Loucy (cell line): ENCODE measurements around the gene ANKS4B.

Experiments
- CTCF ChIP-seq: fragments of 200-600 bp; sonication (generic); conservative IDR thresholded peaks from 2 replicates; pipeline ENCODE4 v1.5.1; 2014; ENCODE audit warnings: mild to moderate bottlenecking, antibody characterized with exemption, low read length
- EZH2phosphoT487 ChIP-seq: fragments of 200-600 bp; IDR thresholded peaks from 2 replicates; pipeline ENCODE4 v1.6.1; 2018; ENCODE audit warnings: antibody characterized with exemption, mild to moderate bottlenecking, moderate library complexity, borderline replicate concordance

- TF ChIP-seq CTCF (no peak), EZH2phosphoT487 (no peak)
These were observed 24.9 kb upstream of the ANKS4B start for GRCh38 chr16:21208446-21209230.
